ENCODE results near the gene NCAPD3. TPM values are rescaled to one million over a fixed set of nuclear protein-coding genes. Genes with fewer than 3 reads are reported as not detected.

Gene NCAPD3
- total and polyA plus RNA-seq, 2 donors (not counting 1 experiment from before 2014, with no cell fraction given) = 12.9 to 32.2 TPM

- intact Hi-C loops (cut with micrococcal nuclease) = no loop called here
- H3K27me3 Mint-ChIP-seq = no peaks in the 10 kb centered on the region
- Histone ChIP-seq H3K36me3 (replicated peaks in 1 of 2; ENCODE audit: control extremely low read depth in 1 of 2, control insufficient read depth in 1 of 2, extremely low read depth in 1 of 2, insufficient read depth in 2 of 2, low read length in 1 of 2) (peaks cover 0 to 54% of the 10 kb centered on the region in 2 experiments), H4K20me1 (ENCODE audit: control insufficient read depth, insufficient read depth, low read length, poor library complexity, severe bottlenecking) (no peaks in the 10 kb centered on the region), H3K4me1 (ENCODE audit: control insufficient read depth in 2 of 2, insufficient read depth in 2 of 2, low read length in 2 of 2) (no peaks in the 10 kb centered on the region), H3K27ac (ENCODE audit: low read length in 2 of 2) (no peak overlapping the region), H3K4me2 (replicated peaks; ENCODE audit: low read depth, low read length, poor library complexity, severe bottlenecking) (no peak overlapping the region), H3K9ac (ENCODE audit: low read length) (no peak overlapping the region), H2AFZ (ENCODE audit: insufficient read depth, low read depth, low read length, poor library complexity, severe bottlenecking) (no peak overlapping the region), H3K4me3 (ENCODE audit: control extremely low read depth in 1 of 5, extremely low read depth in 1 of 5, insufficient read depth in 1 of 5, low read depth in 2 of 5, low read length in 4 of 5) (no peak overlapping the region), H3K27me3 (replicated peaks in 1 of 4; ENCODE audit: control extremely low read depth in 1 of 4, control insufficient read depth in 3 of 4, insufficient read depth in 4 of 4, low read length in 3 of 4) (no peaks in the 10 kb centered on the region), H3K79me2 (ENCODE audit: control insufficient read depth, insufficient read depth, low read length) (no peaks in the 10 kb centered on the region), H3K9me3 (ENCODE audit: control extremely low read depth in 1 of 3, control insufficient read depth in 2 of 3, insufficient read depth in 1 of 3, low read length in 2 of 3) (no peaks in the 10 kb centered on the region)
- 99% methylated on average over 21 of the region's 28 CpGs for WGBS (ENCODE audit: insufficient coverage)
- ChIA-PET CTCF (interaction anchor here (0.9 kb wide), 1 partner anchor 106 kb away, joined by 5 read pairs; no protein-coding TSS in a partner anchor), POLR2A (no interaction called here)
- TF ChIP-seq CTCF (IDR thresholded peaks at IDR 0.05) = no peak
- no peak for TF ChIP-seq EZH2 (IDR thresholded peaks at IDR 0.05; ENCODE audit: borderline replicate concordance, insufficient read depth, low read depth, low read length, poor library complexity, severe bottlenecking)
- ATAC-seq (ENCODE audit: low read depth) (no peak), DNase-seq (no peak)
- H3K27ac Mint-ChIP-seq = no peak overlapping the region
- no peaks in the 10 kb centered on the region for H3K9me3 Mint-ChIP-seq (ENCODE audit: insufficient read depth)
- H3K4me3 Mint-ChIP-seq = no peak overlapping the region
- H3K4me1 Mint-ChIP-seq = no peaks in the 10 kb centered on the region
Observed at GRCh38 chr11:134155946-134156865, 67.6 kb downstream of the NCAPD3 start.

- no peaks in the 10 kb centered on the region for H4K20me1 ChIP-seq (ENCODE audit: control insufficient read depth, insufficient read depth, low read length, poor library complexity, severe bottlenecking)
- Mint-ChIP-seq H3K27ac (no peak overlapping the region), H3K4me3 (no peak overlapping the region), H3K27me3 (no peaks in the 10 kb centered on the region), H3K4me1 (no peaks in the 10 kb centered on the region), H3K9me3 (ENCODE audit: insufficient read depth) (no peaks in the 10 kb centered on the region)
- no peak overlapping the region for H3K9ac ChIP-seq (ENCODE audit: low read length)
- CTCF ChIA-PET = interaction anchor here (0.9 kb wide), 1 partner anchor 105 kb away, joined by 5 read pairs; no protein-coding TSS in a partner anchor
- ATAC-seq (ENCODE audit: low read depth) (no peak), DNase-seq (no peak)
- POLR2A ChIA-PET = no interaction called here
- H3K27ac ChIP-seq (ENCODE audit: low read length in 2 of 2) = no peak overlapping the region
- no peak overlapping the region for H3K4me2 ChIP-seq (replicated peaks; ENCODE audit: low read depth, low read length, poor library complexity, severe bottlenecking)
- intact Hi-C loops (cut with micrococcal nuclease) = no loop called here
- no peaks in the 10 kb centered on the region for H3K4me1 ChIP-seq (ENCODE audit: control insufficient read depth in 2 of 2, insufficient read depth in 2 of 2, low read length in 2 of 2)
- no peaks in the 10 kb centered on the region for H3K79me2 ChIP-seq (ENCODE audit: control insufficient read depth, insufficient read depth, low read length)
- no peak overlapping the region for H3K4me3 ChIP-seq (ENCODE audit: control extremely low read depth in 1 of 5, extremely low read depth in 1 of 5, insufficient read depth in 1 of 5, low read depth in 2 of 5, low read length in 4 of 5)
- H2AFZ ChIP-seq (ENCODE audit: insufficient read depth, low read depth, low read length, poor library complexity, severe bottlenecking) = no peak overlapping the region
- no peaks in the 10 kb centered on the region for H3K27me3 ChIP-seq (replicated peaks in 1 of 4; ENCODE audit: control extremely low read depth in 1 of 4, control insufficient read depth in 3 of 4, insufficient read depth in 4 of 4, low read length in 3 of 4)
- no peaks in the 10 kb centered on the region for H3K9me3 ChIP-seq (ENCODE audit: control extremely low read depth in 1 of 3, control insufficient read depth in 2 of 3, insufficient read depth in 1 of 3, low read length in 2 of 3)
- TF ChIP-seq EZH2 (IDR thresholded peaks at IDR 0.05; ENCODE audit: borderline replicate concordance, insufficient read depth, low read depth, low read length, poor library complexity, severe bottlenecking) = no peak
- TF ChIP-seq CTCF (IDR thresholded peaks at IDR 0.05) = no peak
- WGBS (ENCODE audit: insufficient coverage) = 90% methylated on average over 9 of the region's 16 CpGs
- peaks cover 0 to 56% of the 10 kb centered on the region in 2 experiments for H3K36me3 ChIP-seq (replicated peaks in 1 of 2; ENCODE audit: control extremely low read depth in 1 of 2, control insufficient read depth in 1 of 2, extremely low read depth in 1 of 2, insufficient read depth in 2 of 2, low read length in 1 of 2)
Observed at GRCh38 chr11:134155456-134155855, 68.3 kb downstream of the NCAPD3 start.
